RPMI7951 (cell line): Measurements from ENCODE around the gene INHBB. TPM values are rescaled to one million over a fixed set of nuclear protein-coding genes. Genes with fewer than 3 reads are reported as not detected.
"Not testable (repeated sequence)": the region's sequence is repeated elsewhere in the genome, so short reads cannot be mapped to it uniquely, and the experiment has no call there.

Experiments
- DNase-seq: peaks from one replicate; pipeline ENCODE4 v3.0.0-alpha.2; 2012; ENCODE audit warnings: low read depth
- total RNA-seq: library from RNA; depleted of rRNA; stranded (reverse); fragments of >200 nt; shearing (Covaris generic); gene quantifications from 2 replicates; pipeline ENCODE4 v1.2.3, GENCODE V29; 2014

The INHBB gene
- total RNA-seq, 1 experiment from 2014 or later, result 0.24 TPM

DNA sequence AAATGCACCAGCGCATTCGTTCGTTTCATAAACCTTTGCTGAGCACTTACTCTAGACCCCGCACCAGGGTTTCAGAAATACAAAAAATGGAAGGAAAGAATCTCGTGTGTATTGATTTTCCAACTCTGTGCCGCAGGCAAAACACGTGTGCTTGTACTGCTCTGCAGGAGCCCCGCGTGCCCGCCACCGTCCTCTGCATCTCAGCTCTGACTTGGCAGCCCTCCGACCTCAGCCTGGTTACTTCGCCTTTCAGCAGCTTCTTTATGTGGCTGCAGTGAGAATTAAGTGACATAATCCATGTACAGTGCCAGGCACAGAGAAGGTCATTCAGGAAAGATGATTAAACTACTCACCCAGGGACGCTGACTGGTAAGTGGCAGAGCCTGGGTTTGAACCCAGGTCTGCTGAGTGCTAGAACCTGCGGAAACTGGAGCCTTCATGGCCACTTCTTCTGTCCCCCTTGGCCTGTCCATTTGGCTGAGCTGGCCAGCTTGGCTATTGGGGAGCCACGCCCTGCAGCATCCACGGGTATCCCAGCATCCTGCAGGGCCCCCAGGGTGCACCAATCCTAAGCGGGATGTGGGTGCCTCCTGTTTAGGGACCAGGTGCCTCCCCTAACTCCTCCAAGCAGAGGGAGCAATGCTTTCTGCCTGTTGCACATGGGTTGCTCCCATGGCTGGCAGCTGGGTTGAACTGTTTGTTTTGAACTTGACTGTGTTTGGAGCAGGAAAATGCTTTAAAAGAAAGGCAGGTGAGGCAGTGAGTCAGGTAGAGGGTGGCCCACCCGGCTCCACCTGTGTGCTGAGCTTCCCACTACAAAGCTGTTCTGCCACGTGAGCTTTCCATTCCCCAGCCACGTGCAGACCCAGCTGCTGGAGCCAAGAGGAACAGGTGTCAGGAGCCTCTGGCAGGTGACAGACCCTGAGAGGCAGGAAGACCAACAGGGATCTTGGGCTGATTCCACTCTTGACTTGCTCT lies 34.3 kb downstream of the INHBB start:
- peak; percentile 56 for DNase-seq

DNA sequence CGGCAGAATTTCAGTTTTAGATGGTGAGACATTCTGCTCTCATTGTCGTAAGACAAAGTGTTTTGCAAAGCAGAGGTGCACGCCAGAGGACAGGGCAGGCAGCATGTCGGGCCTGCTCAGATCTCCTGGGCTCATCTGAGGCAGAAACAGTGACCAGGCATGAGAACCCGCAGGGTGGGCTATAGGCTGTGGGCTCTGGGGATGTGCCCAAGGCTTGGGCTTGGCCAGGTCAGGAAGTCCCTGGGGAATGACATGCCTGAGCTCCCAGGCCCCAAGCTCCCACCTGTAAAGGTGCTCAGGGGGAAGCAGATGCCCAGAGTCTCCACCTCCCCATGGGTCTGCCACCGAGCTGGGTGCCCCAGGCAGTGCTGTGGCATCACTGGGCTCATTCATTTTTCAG lies 35.3 kb downstream of the INHBB start:
- no peak for DNase-seq

DNA sequence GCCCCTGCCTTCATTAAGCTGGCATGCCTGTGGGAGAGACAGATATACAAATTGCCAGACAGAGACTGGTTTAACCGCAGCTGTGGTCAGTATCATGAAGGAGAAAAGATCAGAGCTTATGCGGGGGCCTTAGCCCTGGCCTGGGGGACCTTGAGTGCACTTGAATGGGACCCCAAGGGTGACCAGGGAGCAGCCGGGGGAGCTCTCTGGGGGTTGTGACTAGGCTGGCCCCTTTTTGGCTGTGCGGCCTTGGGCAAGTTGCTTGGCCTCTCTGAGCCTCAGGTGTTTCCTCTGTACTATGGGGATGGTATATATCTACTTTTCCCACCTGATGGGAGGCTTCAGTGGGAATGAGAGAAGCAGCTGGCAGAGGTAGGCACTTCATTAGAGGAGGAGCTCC lies 35.7 kb downstream of the INHBB start:
- DNase-seq, result no peak

DNA sequence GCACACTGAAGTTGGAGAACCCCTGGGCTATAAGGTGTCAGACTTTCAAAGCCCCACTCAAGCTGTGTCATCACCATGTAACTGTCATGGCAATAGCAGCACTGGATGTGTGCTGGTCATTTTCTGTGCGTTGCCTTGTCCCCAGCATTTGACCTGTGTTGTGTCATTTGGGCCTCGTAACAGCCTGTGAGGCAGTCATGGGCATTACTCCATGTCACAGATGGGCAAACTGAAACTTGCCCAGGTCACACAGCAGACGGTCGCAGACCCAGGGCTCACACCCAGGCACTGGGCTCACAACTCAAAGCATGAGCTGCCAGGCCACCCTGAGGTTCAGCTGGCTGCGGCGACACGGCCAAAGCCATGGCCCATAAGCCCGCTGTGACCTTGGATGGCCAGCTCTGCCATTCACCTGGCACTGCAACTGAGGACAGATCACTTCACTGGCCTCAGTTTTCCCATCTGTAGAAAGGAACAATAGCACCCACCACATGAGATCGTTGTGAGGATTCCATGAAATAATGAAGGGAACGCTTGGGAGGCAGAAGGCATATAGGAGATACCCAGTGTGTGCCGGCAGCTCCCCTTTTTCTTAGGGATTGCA lies 36.7 kb downstream of the INHBB start:
- DNase-seq, result no peak

DNA sequence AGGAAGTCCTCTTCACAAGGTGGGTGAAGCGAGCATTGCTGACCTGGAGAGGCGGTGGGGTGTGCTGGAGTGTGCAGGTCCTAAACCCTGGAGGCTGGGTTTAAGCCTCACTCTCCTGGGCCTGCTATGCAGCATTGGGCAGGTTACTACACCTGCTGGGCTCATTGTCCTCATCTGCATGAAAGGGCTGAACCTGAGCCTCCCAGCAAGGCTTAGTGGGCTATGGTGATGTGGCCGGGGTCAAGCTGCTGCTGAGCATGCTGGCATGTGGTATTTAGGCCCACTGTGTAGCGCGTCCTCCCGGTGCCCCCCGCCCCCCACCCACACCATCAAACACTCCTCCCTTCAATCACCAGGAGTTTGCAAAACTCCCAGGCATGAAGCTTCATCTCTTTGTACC lies 37.3 kb downstream of the INHBB start:
- no peak for DNase-seq

DNA sequence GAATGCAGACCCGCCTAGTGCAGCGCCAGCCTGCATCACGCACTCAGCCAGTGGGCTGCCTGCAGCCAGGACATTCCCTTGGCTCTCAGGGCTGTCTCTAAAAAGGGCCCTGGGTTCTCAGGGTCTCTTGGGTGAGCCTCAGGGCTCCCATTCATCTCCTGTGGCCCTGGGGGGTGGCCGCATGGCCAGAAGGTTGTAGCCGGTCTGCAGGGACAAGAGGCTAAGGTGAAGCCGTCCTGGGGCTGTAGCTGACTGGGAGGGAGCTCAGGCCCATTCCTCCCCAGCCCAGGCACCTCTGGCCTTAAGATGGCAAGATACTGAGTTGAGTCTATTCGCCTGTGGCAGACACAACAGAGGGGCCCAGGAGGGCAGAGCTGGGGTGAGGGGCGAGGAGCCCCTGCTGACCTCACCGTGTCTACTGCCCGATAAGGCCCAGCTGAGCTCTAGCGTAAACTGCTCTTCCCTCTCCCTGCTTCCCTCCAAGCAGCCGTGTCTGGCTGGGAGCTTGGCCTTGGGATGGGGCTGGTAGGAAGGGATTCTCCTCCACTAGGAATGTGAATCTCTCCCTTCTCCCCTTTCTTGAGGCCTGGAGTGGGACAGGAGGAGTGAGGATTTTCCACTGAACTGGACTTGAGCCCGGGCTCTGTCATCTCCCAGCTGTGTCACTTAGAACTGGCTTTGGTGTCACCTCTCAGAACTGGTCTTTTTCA lies 37.9 kb downstream of the INHBB start:
- no peak for DNase-seq

DNA sequence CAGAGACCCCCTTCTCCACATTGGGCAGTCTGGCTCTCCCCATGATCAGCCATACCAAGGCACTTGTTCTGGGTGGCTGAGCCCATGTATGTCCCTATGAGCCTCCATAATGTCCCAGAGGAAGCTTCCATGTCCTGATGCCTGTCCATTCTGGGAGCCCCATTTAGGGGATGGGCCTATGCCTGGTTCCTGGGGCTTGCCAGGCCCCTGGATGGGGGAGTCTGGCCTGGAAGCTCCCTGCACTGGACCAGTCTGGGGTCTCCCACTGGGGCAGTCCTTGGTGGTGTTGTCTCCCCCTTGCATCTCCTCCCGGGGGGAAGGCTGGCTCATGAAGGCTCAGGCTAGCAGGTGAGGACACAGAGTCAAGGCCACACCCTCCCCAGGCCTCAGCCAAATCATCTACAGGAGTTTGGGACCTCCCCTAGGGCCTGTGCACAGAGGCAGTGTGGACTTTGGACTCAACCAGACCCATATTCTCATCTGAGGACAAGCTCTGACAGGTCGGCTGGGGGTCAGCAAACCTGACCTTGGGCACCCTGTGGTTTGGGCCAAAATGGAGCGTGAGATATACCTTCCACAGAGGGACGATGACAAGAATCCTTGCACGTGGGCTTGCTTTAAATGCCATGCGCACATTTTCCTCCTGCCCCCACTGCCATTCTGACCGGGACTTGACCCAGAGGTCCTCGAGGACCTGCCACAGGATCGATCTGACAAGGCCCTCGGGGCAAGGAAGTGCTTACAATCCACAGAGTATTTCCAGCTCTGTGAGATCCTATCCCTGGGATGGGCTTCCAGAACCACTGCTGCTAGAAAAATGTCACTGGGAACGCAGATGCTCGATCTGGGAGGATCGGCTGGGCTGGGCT lies 38.8 kb downstream of the INHBB start:
- DNase-seq, result no peak

DNA sequence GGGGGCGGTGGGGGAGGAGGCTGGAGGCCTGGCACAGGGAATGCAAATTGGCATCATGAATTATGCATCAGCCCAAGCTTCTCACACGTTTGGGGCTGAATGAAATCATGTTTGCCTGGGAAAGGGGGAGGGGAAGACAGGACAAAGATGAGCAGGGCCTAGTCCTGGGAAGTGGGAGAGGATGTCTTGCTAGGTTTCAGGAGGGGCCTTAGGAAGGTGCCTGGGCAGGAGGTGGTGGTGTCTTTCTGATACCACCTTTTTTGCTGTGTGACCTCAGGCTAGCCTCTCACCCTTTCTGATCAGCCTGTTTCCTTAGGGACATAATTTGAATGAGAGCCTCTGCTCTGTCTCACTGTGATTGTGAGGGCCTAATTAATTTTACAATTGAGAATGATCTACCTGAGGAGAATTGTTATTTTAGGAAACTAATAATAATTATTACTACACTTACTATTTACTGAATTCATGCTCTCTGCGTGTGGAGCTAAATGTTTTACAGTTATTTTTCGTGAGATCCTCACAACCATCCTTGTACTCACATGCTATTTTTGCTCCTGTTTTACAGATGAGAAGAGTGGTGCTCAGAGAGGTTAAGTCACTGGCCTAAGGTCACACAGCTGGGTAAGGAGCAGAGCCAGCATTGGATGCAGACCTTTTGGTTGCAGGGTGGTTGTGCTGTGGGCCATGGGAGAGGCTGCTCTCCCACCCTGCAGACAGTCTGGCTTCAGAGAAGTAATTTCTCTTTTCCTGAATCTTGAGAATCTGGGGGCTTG lies 39.6 kb downstream of the INHBB start:
- no peak for DNase-seq

DNA sequence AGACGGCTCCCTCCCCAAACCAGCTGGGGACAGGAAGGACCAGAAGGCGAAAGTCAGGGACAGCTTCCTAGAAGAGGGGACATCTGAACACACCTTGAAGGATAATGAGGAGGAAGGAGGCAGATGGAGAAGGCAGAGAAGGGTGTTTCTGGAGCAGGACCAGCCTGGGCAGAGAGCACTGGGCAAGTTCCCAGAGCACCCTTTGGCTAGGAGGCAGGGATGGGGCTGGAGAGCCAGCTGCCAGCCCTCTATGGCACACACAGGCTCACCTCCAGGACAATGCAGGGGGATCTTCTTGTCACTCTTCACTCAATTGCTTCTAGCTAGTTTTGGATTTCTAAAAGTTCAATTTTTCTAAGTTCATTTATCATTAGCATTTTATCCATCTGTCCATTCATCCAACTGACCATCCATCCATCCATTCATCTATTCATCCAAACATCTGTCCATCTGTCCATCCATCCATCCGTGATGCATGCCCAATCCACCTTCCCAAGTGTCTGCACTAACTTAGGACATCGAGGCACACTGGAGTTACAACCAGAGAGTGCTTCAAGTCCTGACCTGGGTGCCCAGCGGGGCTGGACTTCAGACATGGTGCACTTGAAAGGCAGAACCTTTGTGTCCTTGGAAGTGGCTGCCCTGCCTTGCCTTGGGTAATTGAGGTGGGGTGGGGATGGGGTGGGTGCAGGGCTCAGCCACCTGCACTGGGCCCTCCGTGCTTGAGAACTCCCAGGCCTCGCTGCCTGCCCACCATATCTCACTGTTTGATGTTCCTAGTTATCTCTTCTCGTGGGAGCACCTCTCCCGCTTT lies 42.5 kb downstream of the INHBB start:
- no peak for DNase-seq

DNA sequence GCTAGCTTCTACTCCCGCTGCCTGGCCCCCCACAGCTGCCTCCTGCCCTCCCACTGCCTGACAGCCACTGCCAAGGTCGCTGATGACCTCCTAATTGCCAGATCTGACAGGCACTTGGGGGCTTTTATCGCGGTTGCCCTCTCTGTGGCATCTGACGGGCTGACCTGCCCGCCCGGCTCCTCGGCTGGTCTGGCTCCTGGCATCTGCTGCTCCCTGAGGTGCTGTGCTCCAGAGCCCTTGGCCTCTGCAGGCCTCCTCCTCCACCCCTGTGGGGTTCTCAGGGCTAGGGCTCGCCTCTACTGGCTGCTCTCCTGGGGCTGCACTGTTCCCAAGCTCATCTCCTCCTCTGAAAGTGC lies 43.1 kb downstream of the INHBB start:
- DNase-seq, result no peak

DNA sequence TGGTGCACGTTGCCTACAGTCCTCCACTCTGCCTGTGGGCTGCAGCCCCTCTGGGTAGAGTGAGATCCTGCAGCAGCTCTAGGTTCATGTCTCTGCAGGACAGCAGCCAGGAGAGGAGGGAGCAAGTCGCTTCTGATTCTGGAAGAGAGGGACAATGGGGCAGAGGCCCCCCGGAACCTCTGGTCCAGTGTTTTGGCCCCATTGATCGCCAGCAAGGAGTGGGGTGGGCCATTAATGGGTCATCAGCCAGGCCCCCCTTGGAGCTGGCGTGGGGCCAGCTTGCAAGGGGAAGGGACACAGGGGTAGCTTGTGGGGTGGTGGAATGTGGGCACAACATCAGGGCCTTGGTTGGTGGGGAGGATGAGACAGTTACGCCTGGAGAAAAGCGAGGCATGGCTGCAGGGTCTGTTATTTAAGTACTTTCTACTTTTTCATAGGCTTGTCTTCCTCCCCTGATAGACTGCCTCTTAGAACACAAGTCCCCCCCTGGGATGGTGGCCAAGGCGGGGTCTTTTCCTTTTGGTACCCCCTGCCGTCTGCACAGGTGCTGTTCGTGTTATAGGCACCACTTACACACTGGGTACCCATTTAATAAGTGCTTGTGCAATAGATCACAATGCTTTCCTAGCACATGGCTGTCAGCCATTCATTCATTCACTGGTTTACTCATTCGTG lies 44.6 kb downstream of the INHBB start:
- DNase-seq, result no peak

DNA sequence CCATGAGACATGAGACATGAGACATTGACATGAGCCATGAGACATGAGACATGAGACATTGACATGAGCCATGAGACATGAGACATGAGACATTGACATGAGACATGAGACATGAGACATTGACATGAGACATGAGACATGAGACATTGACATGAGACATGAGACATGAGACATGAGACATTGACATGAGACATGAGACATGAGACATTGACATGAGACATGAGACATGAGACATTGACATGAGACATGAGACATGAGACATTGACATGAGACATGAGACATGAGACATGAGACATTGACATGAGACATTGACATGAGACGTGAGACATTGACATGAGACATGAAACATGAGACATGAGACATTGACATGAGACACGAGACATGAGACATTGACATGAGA lies 45.4 kb downstream of the INHBB start:
- DNase-seq, result not testable (repeated sequence)

DNA sequence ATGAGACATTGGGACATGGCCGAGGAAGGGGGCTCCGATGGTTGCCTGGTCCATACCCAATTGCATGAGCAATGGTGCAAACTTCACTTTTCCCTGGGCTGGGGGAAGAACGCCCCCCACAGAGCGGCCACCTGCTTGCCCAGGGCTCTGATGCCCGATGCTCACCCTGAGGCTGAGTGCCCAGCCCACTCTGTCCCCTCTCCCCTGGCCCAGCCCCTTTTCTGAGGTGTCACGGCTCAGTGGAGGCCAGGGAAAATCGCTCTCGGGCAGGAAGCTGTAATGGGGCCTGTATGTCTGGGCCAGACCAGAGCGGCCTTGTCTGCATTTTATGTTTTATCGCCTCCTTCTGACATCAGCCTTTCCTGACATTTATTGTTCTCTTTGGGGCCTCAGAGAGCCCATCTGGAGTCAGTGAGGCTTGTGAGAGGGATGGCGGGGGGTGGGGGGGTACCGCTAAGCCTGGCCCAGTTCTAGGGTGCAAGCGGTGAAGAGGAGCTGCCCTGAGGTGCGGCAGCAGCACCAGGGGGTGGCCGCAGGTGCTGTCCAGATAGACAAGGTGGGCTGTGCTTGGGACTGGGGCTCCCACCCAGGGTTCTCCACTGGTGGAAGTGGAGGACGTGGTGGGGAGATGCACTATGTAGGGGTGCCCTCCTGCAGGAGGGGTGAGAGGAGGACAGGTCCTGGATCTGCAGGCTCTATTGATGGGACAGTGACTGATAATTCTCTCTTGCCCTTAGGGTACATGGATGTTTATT lies 46.2 kb downstream of the INHBB start:
- no peak for DNase-seq

DNA sequence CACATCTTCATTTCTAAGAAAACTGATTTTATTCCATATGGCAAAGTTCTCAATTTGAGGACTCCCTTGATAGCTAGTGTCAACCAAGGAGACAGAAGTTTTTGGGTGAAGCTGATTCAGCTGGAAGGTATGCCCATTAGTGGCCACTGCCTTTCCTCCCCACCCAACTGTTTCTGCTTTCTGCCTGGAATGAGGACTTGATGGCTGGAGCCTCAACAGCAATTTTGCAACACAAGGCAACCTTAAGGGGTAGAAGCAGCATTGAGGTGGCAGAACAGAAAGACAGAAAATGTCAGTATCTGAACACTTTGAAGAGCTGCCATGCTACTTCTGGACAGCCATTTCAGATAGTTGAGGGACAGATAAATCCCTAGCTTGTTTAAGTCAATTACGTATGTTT lies 47.0 kb downstream of the INHBB start:
- DNase-seq, result no peak

DNA sequence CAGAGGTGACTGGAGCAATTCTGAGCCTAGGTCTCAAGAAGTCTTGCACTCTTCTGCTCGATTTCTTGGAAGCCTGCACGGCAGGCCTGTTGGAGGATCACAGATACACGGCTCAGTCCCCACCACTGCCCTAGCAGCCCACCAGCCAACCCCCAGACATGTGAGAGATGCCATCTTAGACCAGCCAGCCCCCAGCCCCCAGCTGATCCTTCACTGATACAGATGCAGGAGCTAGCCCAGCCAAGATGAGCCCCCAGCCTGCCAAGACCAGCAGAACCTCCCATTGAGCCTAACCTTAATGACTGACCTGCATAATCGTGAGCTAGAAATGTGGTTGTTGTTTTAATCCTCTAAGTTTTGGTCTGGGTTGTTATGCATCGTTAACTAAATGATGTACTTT lies 47.5 kb downstream of the INHBB start:
- DNase-seq, result no peak

DNA sequence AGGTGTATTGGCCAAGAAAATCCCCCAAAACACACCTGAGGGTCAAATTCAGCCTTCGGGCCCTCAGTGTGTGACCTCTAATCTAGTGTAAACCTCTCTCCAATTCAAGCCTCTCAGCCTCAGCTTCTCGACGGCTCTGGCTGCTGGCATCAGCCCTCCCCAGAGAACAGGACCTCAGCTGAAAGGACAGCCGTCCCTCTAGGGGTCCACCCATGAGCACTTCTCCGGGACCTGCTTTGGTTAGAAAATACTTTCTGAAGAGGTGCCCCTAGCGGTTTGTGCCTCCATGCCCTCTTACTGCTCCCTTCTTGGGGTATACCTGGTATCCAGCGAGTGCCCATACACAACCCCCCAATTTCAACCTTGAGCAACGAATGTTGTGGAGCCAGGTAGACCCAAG lies 48.8 kb downstream of the INHBB start:
- DNase-seq, result no peak

DNA sequence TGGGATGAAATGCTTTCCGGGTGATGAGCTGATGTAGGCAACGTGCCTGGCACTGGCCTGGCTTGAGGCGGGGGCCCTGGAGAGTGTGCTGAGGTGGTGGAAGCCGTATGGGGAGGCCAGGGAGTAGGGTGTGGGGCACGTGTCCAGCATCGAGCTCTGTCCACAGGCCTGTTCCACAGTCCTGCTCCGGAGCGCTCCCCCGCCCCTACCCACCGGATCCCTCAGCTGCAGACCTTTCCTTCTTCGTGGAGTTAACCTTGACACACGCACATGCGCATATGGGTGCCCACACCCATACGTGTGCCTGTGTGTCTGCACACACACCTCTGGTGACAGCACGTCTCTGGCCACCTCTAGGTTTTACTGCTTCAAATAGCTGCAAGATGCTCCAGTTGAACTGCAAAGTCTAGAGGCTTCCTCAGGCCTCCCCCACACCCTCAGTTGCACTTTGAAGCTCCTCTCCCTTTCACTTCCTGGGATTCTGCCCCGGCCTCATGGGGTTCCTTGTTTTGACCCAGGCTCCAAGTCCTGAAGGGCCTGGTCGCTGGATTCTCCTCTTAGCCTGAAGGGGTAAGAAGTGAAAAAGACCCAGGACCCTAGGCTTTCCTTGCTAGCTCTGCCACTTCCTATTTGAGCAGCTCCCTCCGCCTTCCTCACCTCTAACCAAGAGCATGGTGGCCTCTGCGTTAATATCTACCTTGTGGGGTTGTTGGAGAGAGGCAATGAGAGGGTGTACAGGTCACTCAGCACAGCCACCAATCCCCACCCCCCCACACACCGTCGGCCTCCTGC lies 49.5 kb downstream of the INHBB start:
- DNase-seq, result no peak
